K562 (cell line): ENCODE data around the gene AAR2. TPM values are rescaled to one million over a fixed set of nuclear protein-coding genes. Genes with fewer than 3 reads are reported as not detected.

Source experiments
- ATAC-seq: fragments of 200-7000 bp; cut with Tn5 transposase; 3 replicates; pipeline ENCODE4 v1.9.1; 2020; ENCODE audit warnings: moderate library complexity
- BruUV-seq: library from RNA; stranded (reverse); fragments of 400-500 nt; replicated peaks from 2 replicates; lab custom pipeline; 2021; lab: Mats Ljungman, UMichigan
- CTCF ChIA-PET: fragments of 300-600 bp; formaldehyde crosslinking; extraction: SDS; loops from one replicate; lab custom pipeline; 2021; ENCODE audit warnings: low intra/inter-chr PET ratio; lab: Yijun Ruan, JAX
- POLR2A ChIA-PET: fragments of 300-600, 350-650 bp; sonication (Branson Sonifier 250); formaldehyde crosslinking; extraction: SDS; loops from one replicate; lab custom pipeline; 2021; ENCODE audit warnings: antibody characterized with exemption, inconsistent platforms; lab: Yijun Ruan, JAX
- DNase-seq, 4 experiments: peaks; one replicate each; pipeline versions ENCODE4 v3.0.0 to v3.0.0-alpha.2; 2011 to 2018; ENCODE audit warnings: low spot score in 3 of 4, mixed read lengths in 3 of 4; ENCODE audit errors: extremely low read depth in 1 of 4
- FAIRE-seq: peaks from 2 replicates; lab custom pipeline; 2011; peaks lifted over from hg19 to GRCh38; lab: Jason Lieb, UNC
- H2AFZ ChIP-seq: 2 replicates; pipeline ENCODE4 v1.6.0; 2011; ENCODE audit warnings: low read depth, low read length, control low read depth, inconsistent platforms
- H3K27ac ChIP-seq: fragments of 200-600 bp; 3 replicates; pipeline ENCODE4 v1.8.0; 2011; ENCODE audit warnings: low read depth, mild to moderate bottlenecking, control low read depth, inconsistent platforms, low read length, moderate library complexity, mixed read lengths; ENCODE audit errors: extremely low read depth
- H3K27me3 ChIP-seq, 2 experiments: fragments of 300-600 bp in 1 of 2; 2 replicates in 1 of 2; 3 replicates in 1 of 2; pipeline versions ENCODE4 v1.6.0 to v1.8.0; 2011; ENCODE audit warnings: inconsistent platforms in 2 of 2, low read length in 2 of 2, mild to moderate bottlenecking in 1 of 2, mixed read lengths in 1 of 2, moderate library complexity in 1 of 2; ENCODE audit not compliant: control insufficient read depth in 2 of 2, insufficient read depth in 2 of 2
- H3K36me3 ChIP-seq: fragments of 300-600 bp; 3 replicates; pipeline ENCODE4 v1.8.0; 2011; ENCODE audit warnings: mild to moderate bottlenecking, low read length, inconsistent platforms; ENCODE audit not compliant: control insufficient read depth, insufficient read depth
- H3K4me1 ChIP-seq, 2 experiments: fragments of 200-600 bp in 1 of 2; replicated peaks in 1 of 2; 2 replicates in 1 of 2; 3 replicates in 1 of 2; pipeline versions ENCODE4 v1.5.1 to v1.8.0; 2011; ENCODE audit warnings: inconsistent platforms in 2 of 2, low read length in 2 of 2, mild to moderate bottlenecking in 1 of 2, mixed read lengths in 1 of 2, moderate library complexity in 1 of 2; ENCODE audit not compliant: control insufficient read depth in 2 of 2, insufficient read depth in 2 of 2
- H3K4me2 ChIP-seq: 2 replicates; pipeline ENCODE4 v1.6.1; 2011; ENCODE audit warnings: low read length, control low read depth, inconsistent platforms, mixed read lengths; ENCODE audit not compliant: insufficient read depth
- H3K4me3 ChIP-seq: fragments of 200-600 bp; sonication (generic), shearing (Covaris generic); 2 replicates; pipeline ENCODE4 v1.5.1; 2016; ENCODE audit warnings: control low read depth, inconsistent platforms
- H3K79me2 ChIP-seq: fragments of 200-600 bp; 3 replicates; pipeline ENCODE4 v1.8.0; 2011; ENCODE audit warnings: low read length, inconsistent platforms; ENCODE audit not compliant: control insufficient read depth, insufficient read depth
- H3K9ac ChIP-seq, 2 experiments: 2 replicates each; pipeline versions ENCODE4 v1.6.0 to v1.6.1; 2011; ENCODE audit warnings: low read depth in 2 of 2, low read length in 2 of 2, control low read depth in 1 of 2, inconsistent platforms in 1 of 2, mild to moderate bottlenecking in 1 of 2, mixed read lengths in 1 of 2; ENCODE audit not compliant: insufficient read depth in 1 of 2
- H3K9me1 ChIP-seq: one replicate; pipeline ENCODE4 v1.6.0; 2011; ENCODE audit warnings: inconsistent platforms, mild to moderate bottlenecking, low read length, moderate library complexity; ENCODE audit not compliant: control insufficient read depth, insufficient read depth
- H3K9me3 ChIP-seq: replicated peaks from 2 replicates; pipeline ENCODE4 v1.5.1; 2011; ENCODE audit warnings: low read depth, low read length, inconsistent platforms; ENCODE audit not compliant: control insufficient read depth, insufficient read depth
- H4K20me1 ChIP-seq: replicated peaks from 2 replicates; pipeline ENCODE4 v1.6.1; 2011; ENCODE audit warnings: low read length, inconsistent platforms, mixed read lengths; ENCODE audit not compliant: control insufficient read depth, insufficient read depth
- ATF3 ChIP-seq, 2 experiments: fragments of 450-650 bp in 1 of 2; sonication (generic) in 1 of 2; formaldehyde crosslinking in 1 of 2; IDR thresholded peaks in 1 of 2; conservative IDR thresholded peaks in 1 of 2; 2 replicates each; pipeline versions ENCODE4 v1.6.1 to v1.8.1; 2016 to 2023; ENCODE audit warnings: mild to moderate bottlenecking in 2 of 2, moderate library complexity in 2 of 2, inconsistent platforms in 1 of 2, missing genetic modification reagents in 1 of 2
- E2F5 ChIP-seq: sonication (generic); formaldehyde crosslinking; IDR thresholded peaks from 2 replicates; pipeline ENCODE4 v1.8.0; 2022; ENCODE audit warnings: mild to moderate bottlenecking, missing genetic modification reagents
- ELF4 ChIP-seq: fragments of 450-650 bp; formaldehyde crosslinking; IDR thresholded peaks from 2 replicates; pipeline ENCODE4 v1.4.0; 2022; ENCODE audit warnings: missing genetic modification characterization
- ERF ChIP-seq: fragments of 450-650 bp; formaldehyde crosslinking; IDR thresholded peaks from 2 replicates; pipeline ENCODE4 v1.4.0; 2020; ENCODE audit warnings: mild to moderate bottlenecking, mixed read lengths
- FOXP4 ChIP-seq: sonication (generic); formaldehyde crosslinking; IDR thresholded peaks from 2 replicates; pipeline ENCODE4 v1.8.0; 2022; ENCODE audit warnings: mild to moderate bottlenecking, missing genetic modification reagents, borderline replicate concordance
- GABPA ChIP-seq: fragments of 200-800 bp; sonication (Bioruptor generic); conservative IDR thresholded peaks from 2 replicates; pipeline ENCODE4 v1.6.1; 2016; ENCODE audit warnings: low read depth, missing genetic modification characterization, missing compliant biosample characterization
- HMG20B ChIP-seq: fragments of 250-450 bp; sonication (Bioruptor Pico); IDR thresholded peaks from 2 replicates; pipeline ENCODE4 v1.5.0; 2021; ENCODE audit warnings: mild to moderate bottlenecking
- KLF13 ChIP-seq: fragments of 450-650 bp; IDR thresholded peaks from 2 replicates; pipeline ENCODE4 v1.6.1; 2016; ENCODE audit warnings: missing genetic modification characterization, low read depth, mild to moderate bottlenecking, missing compliant biosample characterization, moderate library complexity, borderline replicate concordance
- MCM7 ChIP-seq, 2 experiments: fragments of 450-650 bp; IDR thresholded peaks; 2 replicates each; pipeline ENCODE4 v1.6.1; 2016 to 2018
- SMAD4 ChIP-seq: fragments of 250-450 bp; sonication (Bioruptor Pico); conservative IDR thresholded peaks from 2 replicates; pipeline ENCODE4 v1.8.0; 2021; ENCODE audit warnings: inconsistent platforms, mild to moderate bottlenecking, moderate library complexity
- SRSF9 ChIP-seq: fragments of 200-400 bp; formaldehyde crosslinking; IDR thresholded peaks from 2 replicates; pipeline ENCODE4 v1.6.1; 2017; ENCODE audit warnings: low read depth, low read length, borderline replicate concordance
- THAP7 ChIP-seq: fragments of 250-450 bp; sonication (Bioruptor Pico); IDR thresholded peaks from 2 replicates; pipeline ENCODE4 v1.5.0; 2021
- USF1 ChIP-seq: sonication (generic); formaldehyde crosslinking; IDR thresholded peaks from 2 replicates; pipeline ENCODE4 v1.9.0; 2022; ENCODE audit warnings: mild to moderate bottlenecking, missing genetic modification reagents
- ZC3H8 ChIP-seq: fragments of 450-650 bp; IDR thresholded peaks from 2 replicates; pipeline ENCODE4 v1.6.1; 2017
- ZNF212 ChIP-seq: fragments of 450-650 bp; formaldehyde crosslinking; IDR thresholded peaks from 2 replicates; pipeline ENCODE4 v1.4.0; 2020; ENCODE audit warnings: mild to moderate bottlenecking
- ZNF444 ChIP-seq: fragments of 250-450 bp; sonication (Bioruptor Pico); IDR thresholded peaks from 2 replicates; pipeline ENCODE4 v1.4.0; 2020; ENCODE audit warnings: mild to moderate bottlenecking, moderate library complexity
- ZNF511 ChIP-seq: sonication (generic); formaldehyde crosslinking; IDR thresholded peaks from 2 replicates; pipeline ENCODE4 v1.8.0; 2022; ENCODE audit warnings: mild to moderate bottlenecking, missing genetic modification reagents
- WGBS: fragments of 100-300 bp; shearing (Covaris generic); methylation state at CpG from one replicate; pipeline ENCODE4 v1.1.6; 2016; ENCODE audit warnings: low coverage, mixed read lengths; ENCODE audit not compliant: insufficient coverage; ENCODE audit errors: missing lambda C conversion rate; 5-methylcytosine and 5-hydroxymethylcytosine counted together
- in situ Hi-C: fragments of 300-500 bp; cut with MboI; formaldehyde crosslinking; loops from 4 replicates; pipeline ENCODE4 v1.15.0; 2018; ENCODE audit warnings: inconsistent platforms, mixed read lengths
- intact Hi-C: fragments of 100-400 bp; cut with micrococcal nuclease; formaldehyde crosslinking; loops from 2 replicates; pipeline ENCODE4 v1.14.2; 2022
- polyA plus RNA-seq, 8 experiments: library from polyadenylated mRNA; depleted of rRNA in 4 of 8; stranded (reverse) in 5 of 8; unstranded in 3 of 8; fragments of >200 nt; fragmentation: Nextera tagmentation in 2 of 8; fragmentation: Illumina TruSeq in 1 of 8; extraction: Ambion mirVana in 2 of 8; extraction: Trizol in 1 of 8; gene quantifications; 2 replicates each; pipeline versions ENCODE4 v1.2.1 to v1.2.3, GENCODE V29; 2011 to 2014; ENCODE audit warnings: inconsistent platforms in 1 of 8, missing spikeins in 1 of 8
- total RNA-seq, 7 experiments: library from RNA; depleted of rRNA in 6 of 7; stranded (reverse); fragments of >200 nt in 6 of 7; fragmentation: Illumina TruSeq in 2 of 7; extraction: Trizol in 2 of 7; gene quantifications; 2 replicates each; pipeline versions ENCODE4 v1.2.1 to v1.2.3, GENCODE V29; 2011 to 2021; ENCODE audit warnings: low replicate concordance in 1 of 7

Gene AAR2
- total and polyA plus RNA-seq, 9 of the 15 experiments (the other 6 are each of a cell fraction or from before 2014, with no cell fraction given) = 6.5 to 36.2 (median 24.7) TPM

- no peak for ATAC-seq
- Histone ChIP-seq H2AFZ (no peak overlapping the region), H3K36me3 (no peaks in the 10 kb centered on the region), H3K27ac (no peak overlapping the region), H3K27me3 (peaks cover 5 to 32% of the 10 kb centered on the region in 2 experiments; a peak in 3 of 5 replicates), H3K9ac (no peak overlapping the region), H3K4me1 (no peaks in the 10 kb centered on the region), H3K4me2 (no peak overlapping the region), H3K79me2 (no peaks in the 10 kb centered on the region), H4K20me1 (no peaks in the 10 kb centered on the region; the same call in 1 of the 2 replicates), H3K9me1 (no peaks in the 10 kb centered on the region), H3K4me3 (no peak overlapping the region), H3K9me3 (no peaks in the 10 kb centered on the region)
- POLR2A ChIA-PET = no interaction called here
- CTCF ChIA-PET = no interaction called here
- no TSS peak for BruUV-seq
- intact Hi-C loops (no loop called here), in situ Hi-C loops (no loop called here)
- WGBS = 1% methylated on average over 5 of the region's 5 CpGs
- no peak for FAIRE-seq
- DNase-seq = no peak
- no peak for TF ChIP-seq ZNF511 (CRISPR knock-in tag)
- TF ChIP-seq HMG20B (CRISPR knock-in tag) = no peak
- no peak for TF ChIP-seq ZNF444 (CRISPR knock-in tag)
- no peak for TF ChIP-seq KLF13 (tag)
- TF ChIP-seq SMAD4 (CRISPR knock-in tag) = no peak
- TF ChIP-seq MCM7 (IDR thresholded peaks at IDR 0.05) = no peak
- no peak for TF ChIP-seq SRSF9
- no peak for TF ChIP-seq ERF (CRISPR knock-in tag)
- no peak for TF ChIP-seq GABPA (tag)
- TF ChIP-seq ATF3 (IDR thresholded peaks at IDR 0.05) = no peak
- no peak for TF ChIP-seq ATF3 (CRISPR knock-in tag; conservative IDR thresholded peaks at IDR 0.05)
- no peak for TF ChIP-seq FOXP4 (CRISPR knock-in tag)
- TF ChIP-seq E2F5 (CRISPR knock-in tag) = no peak
- TF ChIP-seq ZC3H8 = no peak
- no peak for TF ChIP-seq USF1 (CRISPR knock-in tag)
- no peak for TF ChIP-seq ZNF212 (CRISPR knock-in tag)
- TF ChIP-seq THAP7 (CRISPR knock-in tag) = no peak
- no peak for TF ChIP-seq ELF4 (CRISPR knock-in tag)
These were observed 61.4 kb downstream of the AAR2 start for GRCh38 chr20:36297656-36298055.
